ENCODE data around the gene MTA3.
"Not testable (repeated sequence)": the region's sequence is repeated elsewhere in the genome, so short reads cannot be mapped to it uniquely, and the experiment has no call there.

The MTA3 gene

GRCh38 chr2:42554392-42554791 is 14.0 kb upstream of the MTA3 start:
- H3K4me3 ChIP-seq (ENCODE audit: control insufficient read depth, low read depth, low read length), result no peak overlapping the region
- no peak for TF ChIP-seq CTCF (conservative IDR thresholded peaks at IDR 0.05; ENCODE audit: control insufficient read depth, insufficient read depth, low read depth, low read length)
- no peak for DNase-seq (ENCODE audit: low read depth)

- no peak for DNase-seq (ENCODE audit: low read depth)
- H3K4me3 ChIP-seq (ENCODE audit: control insufficient read depth, low read depth, low read length), result no peak overlapping the region
- TF ChIP-seq CTCF (conservative IDR thresholded peaks at IDR 0.05; ENCODE audit: control insufficient read depth, insufficient read depth, low read depth, low read length), result no peak
Measured at GRCh38 chr2:42556315-42556890, 12.0 kb upstream of the MTA3 start.

GRCh38 chr2:42557306-42557705 is 11.1 kb upstream of the MTA3 start:
- H3K4me3 ChIP-seq (ENCODE audit: control insufficient read depth, low read depth, low read length), result no peak overlapping the region
- no peak for DNase-seq (ENCODE audit: low read depth)
- TF ChIP-seq CTCF (conservative IDR thresholded peaks at IDR 0.05; ENCODE audit: control insufficient read depth, insufficient read depth, low read depth, low read length), result no peak

GRCh38 chr2:42558827-42559226 is 9.6 kb upstream of the MTA3 start:
- TF ChIP-seq CTCF (conservative IDR thresholded peaks at IDR 0.05; ENCODE audit: control insufficient read depth, insufficient read depth, low read depth, low read length), result no peak
- no peak overlapping the region for H3K4me3 ChIP-seq (ENCODE audit: control insufficient read depth, low read depth, low read length)
- no peak for DNase-seq (ENCODE audit: low read depth)

- not testable (repeated sequence) for DNase-seq (ENCODE audit: low read depth); H3K4me3 ChIP-seq (ENCODE audit: control insufficient read depth, low read depth, low read length)
Measured at GRCh38 chr2:42560133-42560532, 8.3 kb upstream of the MTA3 start.

GRCh38 chr2:42560899-42561298 is 7.5 kb upstream of the MTA3 start:
- DNase-seq (ENCODE audit: low read depth), result no peak
- H3K4me3 ChIP-seq (ENCODE audit: control insufficient read depth, low read depth, low read length), result no peak overlapping the region
- TF ChIP-seq CTCF (conservative IDR thresholded peaks at IDR 0.05; ENCODE audit: control insufficient read depth, insufficient read depth, low read depth, low read length), result no peak

GRCh38 chr2:42562474-42563144 is 5.8 kb upstream of the MTA3 start:
- TF ChIP-seq CTCF (conservative IDR thresholded peaks at IDR 0.05; ENCODE audit: control insufficient read depth, insufficient read depth, low read depth, low read length), result no peak
- no peak overlapping the region for H3K4me3 ChIP-seq (ENCODE audit: control insufficient read depth, low read depth, low read length)
- DNase-seq (ENCODE audit: low read depth), result no peak
